GM12891 (cell line): ENCODE results near the gene VTN.

ENCODE experiments used
- POLR2A ChIP-seq: IDR thresholded peaks from 2 replicates; pipeline ENCODE4 v1.6.1; 2011; ENCODE audit warnings: low read depth, low read length, control low read depth
- POLR2AphosphoS5 ChIP-seq: IDR thresholded peaks from 2 replicates; pipeline ENCODE4 v1.6.1; 2011; ENCODE audit warnings: low read depth, low read length, control low read depth
- TAF1 ChIP-seq: IDR thresholded peaks from 2 replicates; pipeline ENCODE4 v1.6.1; 2011; ENCODE audit warnings: low read depth, low read length, control low read depth

DNA sequence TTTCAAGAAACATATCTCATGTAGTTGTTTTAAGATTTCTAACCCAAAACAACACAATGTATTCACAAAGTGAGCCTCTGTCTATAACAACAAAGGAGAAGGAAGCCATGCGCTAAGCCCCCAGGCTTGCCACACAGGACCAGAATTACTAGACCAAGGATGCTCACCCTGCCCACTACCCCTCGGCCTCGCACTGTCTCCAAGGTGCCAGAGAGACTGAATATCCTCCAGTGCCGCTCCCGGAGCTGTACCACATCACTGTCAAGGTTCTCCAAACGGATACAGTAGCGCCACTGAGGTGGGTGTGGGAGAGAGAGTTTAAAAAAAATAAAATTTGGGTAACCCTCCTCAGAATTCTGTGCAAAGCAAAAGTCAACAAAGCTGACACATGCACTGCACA is 19.8 kb downstream of the VTN start:
- no peak for TF ChIP-seq POLR2A
- TF ChIP-seq POLR2AphosphoS5: no peak
- no peak for TF ChIP-seq TAF1
